HG02759 (cell line): ENCODE data around the gene RO60.
"Not testable (repeated sequence)": the region's sequence is repeated elsewhere in the genome, so short reads cannot be mapped to it uniquely, and the experiment has no call there.

Experiments
- ATAC-seq: cut with Tn5 transposase; IDR thresholded peaks from one replicate; pipeline ENCODE4 v1.9.1; 2021; ENCODE audit warnings: mild to moderate bottlenecking, moderate library complexity; ENCODE audit not compliant: unreplicated experiment

The RO60 gene

DNA sequence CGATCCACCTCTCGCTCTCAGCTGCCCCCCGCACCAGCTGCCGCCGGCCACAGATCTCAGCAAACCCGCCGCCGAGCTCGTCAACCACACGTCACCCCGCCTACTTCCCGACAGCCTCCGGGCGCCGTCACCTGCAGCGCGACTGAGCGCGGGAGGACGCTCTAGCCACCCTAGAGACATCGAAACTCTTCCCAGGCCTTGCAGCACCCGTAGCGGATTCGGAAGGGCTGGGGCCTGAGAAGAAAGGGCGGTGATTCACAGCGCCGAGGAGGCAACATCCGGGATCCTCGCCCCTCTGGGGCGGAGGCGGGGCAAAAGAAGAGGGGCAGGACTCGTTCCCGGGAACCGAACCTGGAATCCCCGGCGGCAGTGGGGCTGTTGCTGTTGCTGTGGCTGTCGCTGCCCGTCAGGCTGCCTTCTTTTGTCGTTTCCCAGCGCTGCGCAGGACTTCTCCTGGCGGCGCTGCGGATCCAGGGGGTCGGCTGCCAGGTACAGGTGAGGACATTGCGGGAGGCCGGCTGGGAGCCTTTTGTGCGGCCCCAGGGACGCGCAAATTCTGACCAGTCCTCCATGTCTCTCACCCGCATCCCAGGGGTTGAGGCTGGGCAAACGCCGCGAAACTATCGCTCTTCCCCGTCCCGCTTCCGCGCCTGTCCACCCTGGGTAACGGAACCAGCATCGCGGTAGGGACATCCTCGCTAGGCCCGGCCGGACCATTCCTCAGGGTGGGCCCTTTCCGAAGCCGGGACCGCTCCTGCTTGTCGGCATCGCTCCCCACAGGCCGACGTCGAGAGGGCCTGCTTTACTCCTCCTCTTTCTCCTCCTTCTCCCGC, at the start of gene RO60, which contains the start of gene UCHL5:
Gene RO60 (plus strand): TSS at position 331 of the 833 bp plus-strand sequence. CDS start 9,443 bp downstream, outside the sequence.
Gene UCHL5 (minus strand): TSS at position 79 of the 833 bp plus-strand sequence. CDS start 100 bp downstream, outside the sequence.
- peak; percentile 94 for ATAC-seq

DNA sequence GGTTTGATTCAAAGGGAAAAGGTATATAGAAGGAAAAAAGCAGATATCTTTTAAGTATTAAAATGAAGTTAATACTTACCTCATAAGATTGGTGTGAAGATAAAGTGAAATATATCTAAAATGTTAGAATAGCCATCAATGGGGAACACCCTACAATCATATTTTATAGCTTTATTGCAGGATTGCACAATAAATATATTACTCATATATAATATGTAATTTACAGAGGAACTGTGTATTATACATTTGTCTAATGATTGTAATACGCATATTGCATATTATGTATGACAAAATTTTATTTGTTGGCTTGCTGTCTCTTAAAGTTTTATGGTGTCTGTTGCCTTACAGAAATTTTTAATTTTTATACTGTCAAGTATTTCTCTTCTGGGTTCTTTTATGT, 48.0 kb upstream of the RO60 start:
- ATAC-seq: no peak

GRCh38 chr1:193013005-193013404, 46.4 kb upstream of the RO60 start:
- ATAC-seq: no peak

- no peak for ATAC-seq
These were observed 45.7 kb upstream of the RO60 start for GRCh38 chr1:193013707-193014106.

GRCh38 chr1:193014400-193014799, 45.0 kb upstream of the RO60 start:
- ATAC-seq: no peak

DNA sequence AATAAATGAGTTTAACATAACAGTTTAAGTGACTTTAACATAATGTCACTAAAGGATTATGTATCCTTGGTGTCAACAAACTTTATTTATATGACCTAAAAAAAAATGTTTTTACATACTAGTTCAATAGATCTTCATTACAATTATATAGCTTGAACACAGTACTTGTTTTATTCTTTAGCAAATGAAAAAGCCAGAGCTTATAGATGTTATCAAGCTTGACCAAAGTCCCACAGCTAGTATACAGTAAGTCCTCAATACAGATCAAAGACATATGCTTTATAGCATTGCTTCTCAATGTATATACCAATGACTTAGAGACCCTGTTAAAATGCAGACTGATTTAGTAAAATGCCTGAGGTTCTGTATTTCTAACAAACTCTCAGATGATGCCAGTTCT, 42.6 kb upstream of the RO60 start:
- no peak for ATAC-seq

DNA sequence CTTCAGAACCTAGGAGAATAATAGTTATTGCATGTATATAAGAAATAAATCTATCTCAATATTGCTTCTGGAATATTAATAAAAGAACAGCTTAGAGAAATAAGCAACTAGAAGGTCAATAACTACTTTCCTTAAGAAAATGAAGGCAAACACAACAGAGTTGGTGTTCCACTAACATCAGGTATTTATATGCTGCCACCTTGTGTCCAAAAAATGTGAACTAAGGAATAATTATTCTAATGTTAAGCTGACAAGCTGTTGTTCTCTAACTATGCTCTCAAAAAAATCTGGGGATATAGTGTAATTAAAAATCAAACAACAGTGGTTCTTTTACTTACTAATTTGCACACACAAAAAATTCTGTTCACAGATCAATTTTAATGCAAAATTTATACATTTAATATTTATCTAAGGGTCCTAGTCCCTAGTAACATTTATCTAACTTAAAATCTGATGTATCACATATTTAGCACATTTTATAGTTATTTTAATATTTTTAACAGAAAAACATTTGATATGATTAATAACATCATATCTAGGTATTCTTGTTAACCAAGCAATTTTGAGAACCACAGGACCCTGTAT, 39.9 kb upstream of the RO60 start:
- no peak for ATAC-seq

GRCh38 chr1:193025218-193025617, 34.2 kb upstream of the RO60 start:
- no peak for ATAC-seq

DNA sequence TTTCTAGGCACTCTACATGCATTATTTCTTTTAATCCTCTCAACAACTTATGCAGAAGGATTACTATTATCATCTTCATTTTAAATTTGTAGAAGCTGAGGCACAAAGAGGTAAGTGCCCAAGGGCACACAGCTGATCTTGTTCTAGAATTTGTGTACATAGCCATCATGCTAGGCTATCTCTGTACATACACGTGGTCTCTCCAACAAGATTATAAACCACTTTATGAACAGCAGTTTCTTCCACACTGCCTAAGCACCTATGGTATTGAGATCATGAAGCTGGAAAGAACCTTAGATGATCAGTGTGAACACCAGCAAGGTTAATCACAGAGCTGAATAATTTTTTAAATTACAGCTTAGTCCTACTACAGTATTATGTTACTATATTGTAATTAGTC, 29.1 kb upstream of the RO60 start:
- no peak for ATAC-seq

- ATAC-seq: no peak
These were observed 28.0 kb upstream of the RO60 start for GRCh38 chr1:193031431-193031830.

DNA sequence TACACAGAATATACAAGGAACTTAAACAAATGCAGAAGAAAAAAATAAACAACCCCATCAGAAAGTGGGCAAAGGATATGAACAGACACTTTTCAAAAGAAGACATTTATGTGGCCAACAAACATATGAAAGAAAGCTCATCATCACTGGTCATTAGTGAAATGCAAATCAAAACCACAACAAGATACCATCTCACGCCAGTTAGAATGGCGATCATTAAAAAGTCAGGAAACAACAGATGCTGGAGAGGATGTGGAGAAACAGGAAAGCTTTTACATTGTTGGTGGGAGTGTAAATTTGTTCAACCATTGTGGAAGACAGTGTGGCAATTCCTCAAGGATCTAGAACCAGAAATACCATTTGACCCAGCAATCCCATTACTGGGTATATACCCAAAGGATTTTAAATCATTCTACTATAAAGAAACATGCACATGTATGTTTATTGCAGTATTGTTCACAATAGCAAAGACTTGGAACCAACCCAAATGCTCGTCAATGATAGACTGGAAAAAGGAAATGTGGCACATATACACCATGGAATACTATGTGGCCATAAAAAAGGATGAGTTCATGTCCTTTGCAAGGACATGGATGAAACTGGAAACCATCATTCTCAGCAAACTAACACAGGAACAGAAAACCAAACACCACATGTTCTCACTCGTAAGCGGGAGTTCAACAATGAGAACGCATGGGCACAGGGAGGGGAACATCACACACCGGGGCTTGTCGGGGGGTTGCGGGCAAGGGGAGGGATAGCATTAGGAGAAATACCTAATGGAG, 26.6 kb upstream of the RO60 start:
- ATAC-seq: not testable (repeated sequence)

GRCh38 chr1:193033610-193034009, 25.8 kb upstream of the RO60 start:
- no peak for ATAC-seq

DNA sequence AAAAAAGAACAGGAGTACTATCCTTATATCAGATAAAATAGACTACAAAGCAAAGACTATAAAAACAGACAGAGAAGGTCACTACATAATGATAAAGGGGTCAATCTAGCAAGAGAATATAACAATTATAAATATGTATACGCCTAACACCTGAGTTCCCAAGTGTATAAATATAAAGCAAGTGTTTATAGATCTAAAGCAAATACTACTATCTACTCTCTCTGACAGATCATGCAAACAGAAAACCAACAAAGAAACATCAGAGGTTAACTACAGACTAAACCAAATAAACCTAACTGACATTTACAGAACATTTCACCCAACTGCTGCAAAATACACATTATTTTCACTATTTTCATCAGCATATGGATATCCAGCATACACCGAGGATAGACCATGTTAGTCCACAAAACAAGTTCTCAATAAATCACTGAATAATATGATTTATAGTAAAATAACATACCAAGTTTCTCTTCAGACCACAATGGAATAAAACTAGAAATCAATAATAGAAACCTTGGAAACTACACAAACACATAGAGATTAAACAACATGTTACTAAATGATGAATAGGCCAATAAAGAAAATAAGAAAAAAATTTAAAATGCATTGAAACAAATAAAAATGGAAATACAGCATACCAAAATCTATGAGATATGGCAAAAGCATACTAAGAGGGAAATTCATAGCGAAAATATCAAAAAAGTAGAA, 22.9 kb upstream of the RO60 start:
- no peak for ATAC-seq

- no peak for ATAC-seq
These were observed 19.4 kb upstream of the RO60 start for GRCh38 chr1:193040011-193040410.

DNA sequence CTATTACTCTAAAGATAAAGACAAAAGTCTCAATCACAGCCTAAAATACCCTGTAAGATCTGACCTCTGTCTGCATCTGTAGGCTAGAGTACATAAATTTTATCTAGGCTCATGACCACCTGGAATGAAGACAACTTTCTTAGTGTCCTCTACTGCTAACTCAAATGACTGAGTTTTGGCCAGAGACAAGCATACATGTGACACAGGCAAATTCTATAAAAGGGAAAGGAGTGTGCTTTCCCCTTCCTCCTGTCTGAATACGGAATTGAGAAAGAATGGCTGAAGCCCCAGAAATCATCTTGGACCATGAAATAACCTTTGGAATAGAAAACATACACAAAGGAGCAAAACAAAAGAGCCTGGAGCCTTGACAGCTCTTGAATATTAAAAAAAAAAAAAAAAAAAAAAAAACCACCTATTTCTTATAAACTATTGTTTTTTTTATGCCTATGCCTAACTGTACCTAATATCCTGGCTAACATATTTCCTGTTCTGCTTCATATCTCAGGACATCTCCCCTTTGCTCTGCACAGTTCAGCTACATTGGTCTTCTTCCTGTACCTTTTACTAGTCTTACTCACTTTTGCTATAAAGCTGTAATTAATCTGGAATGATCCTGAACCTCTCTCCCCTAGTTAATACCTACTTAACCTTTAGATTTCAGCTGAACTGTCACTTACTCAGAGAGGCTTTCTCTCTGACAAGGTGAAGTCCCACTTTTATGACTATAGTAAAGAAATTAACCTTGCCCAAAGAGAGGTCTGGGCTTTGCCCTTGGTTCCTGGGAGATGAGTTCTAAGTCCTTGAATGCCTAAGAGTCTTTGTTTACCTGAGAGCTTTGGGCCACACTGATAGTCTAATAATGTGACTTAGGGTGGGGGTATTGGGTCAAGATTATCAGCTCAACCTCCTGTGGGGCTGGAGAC, 16.4 kb upstream of the RO60 start:
- ATAC-seq: no peak

DNA sequence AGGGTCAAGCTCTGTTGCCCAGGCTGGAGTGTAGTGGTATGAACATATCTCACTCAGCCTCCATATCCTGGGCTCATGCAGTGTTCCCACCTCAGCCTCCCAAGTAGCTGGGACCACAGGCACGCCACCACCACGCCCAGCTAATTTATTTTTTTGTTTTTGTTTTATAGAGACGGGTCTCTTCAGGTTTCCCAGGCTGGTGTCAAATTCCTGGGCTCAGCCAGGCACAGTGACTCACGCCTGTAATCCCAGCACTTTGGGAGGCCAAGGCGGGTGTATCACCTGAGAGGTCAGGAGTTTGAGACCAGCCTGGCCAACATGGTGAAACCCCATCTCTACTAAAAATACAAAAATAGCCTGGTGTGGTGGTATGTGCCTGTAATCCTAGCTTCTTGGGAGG, 10.5 kb upstream of the RO60 start:
- not testable (repeated sequence) for ATAC-seq

DNA sequence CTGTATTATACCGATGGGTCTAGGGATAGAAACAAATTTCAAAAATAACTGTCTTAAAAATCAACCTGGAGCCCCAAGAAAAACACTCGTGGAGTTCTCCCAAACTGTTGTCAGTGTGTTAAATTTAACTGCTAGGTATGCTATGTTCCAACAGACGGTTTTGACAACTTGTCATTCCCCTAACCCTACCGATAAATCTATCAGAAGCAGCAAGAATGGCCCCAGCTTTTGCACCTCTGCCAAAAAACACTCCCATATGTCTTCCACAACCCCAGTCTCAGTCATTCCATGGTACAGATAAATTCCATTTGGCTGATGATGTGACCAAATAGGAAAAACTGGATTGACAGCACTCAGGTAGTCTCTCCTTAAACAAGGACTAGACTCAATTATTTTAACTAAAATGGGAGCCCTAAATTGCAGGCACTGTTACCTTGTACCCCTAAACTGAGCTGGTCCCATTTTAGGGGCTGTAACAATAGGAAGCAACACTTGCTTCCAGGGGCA, 5.2 kb upstream of the RO60 start:
- no peak for ATAC-seq

GRCh38 chr1:193058529-193059281, 707 bp upstream of the RO60 start:
- peak; percentile 49 for ATAC-seq

- ATAC-seq: no peak
These were observed 647 bp downstream of the RO60 start for GRCh38 chr1:193060115-193060403.
